Embryonic facial prominence (tissue), 1 donor: ENCODE measurements around the gene AARS1.
"Not testable (repeated sequence)": the region's sequence is repeated elsewhere in the genome, so short reads cannot be mapped to it uniquely, and the experiment has no call there.

Experiments
- DNase-seq: peaks from one replicate; pipeline ENCODE4 v3.0.0-alpha.2; 2016; ENCODE audit errors: extremely low spot score

Gene AARS1

GRCh38 chr16:70271696-70272095 lies 17.6 kb downstream of the AARS1 start:
- no peak for DNase-seq

- no peak for DNase-seq
Measured at GRCh38 chr16:70270176-70270575, 19.1 kb downstream of the AARS1 start.

- DNase-seq = no peak
Measured at GRCh38 chr16:70269471-70269870, 19.8 kb downstream of the AARS1 start.

GRCh38 chr16:70267922-70268321 lies 21.4 kb downstream of the AARS1 start:
- not testable (repeated sequence) for DNase-seq

- no peak for DNase-seq
Measured at GRCh38 chr16:70267516-70267915, 21.8 kb downstream of the AARS1 start.

GRCh38 chr16:70259903-70260302 lies 29.4 kb downstream of the AARS1 start:
- DNase-seq = not testable (repeated sequence)

- no peak for DNase-seq
Measured at GRCh38 chr16:70258946-70259345, 30.4 kb downstream of the AARS1 start.

- no peak for DNase-seq
Measured at GRCh38 chr16:70258065-70258464, 31.2 kb downstream of the AARS1 start.

GRCh38 chr16:70257391-70257790 lies 31.9 kb downstream of the AARS1 start:
- DNase-seq = no peak

GRCh38 chr16:70255574-70255973 lies 33.7 kb downstream of the AARS1 start:
- DNase-seq = no peak

- DNase-seq = no peak
Measured at GRCh38 chr16:70254965-70255286, 34.4 kb downstream of the AARS1 start.

GRCh38 chr16:70254180-70254964 lies 34.9 kb downstream of the AARS1 start:
- DNase-seq = no peak

- DNase-seq = no peak
Measured at GRCh38 chr16:70253291-70254106, 35.8 kb downstream of the AARS1 start.

GRCh38 chr16:70252355-70252988 lies 36.8 kb downstream of the AARS1 start:
- no peak for DNase-seq

GRCh38 chr16:70251629-70252354 lies 37.5 kb downstream of the AARS1 start, which contains the start of gene EXOSC6:
Gene EXOSC6, minus strand, starts transcription at chr16:70251940. Its CDS starts 40 bp downstream, at chr16:70251900.
- peak; percentile 85 for DNase-seq

- DNase-seq = no peak
Measured at GRCh38 chr16:70250748-70251628, 38.3 kb downstream of the AARS1 start.

GRCh38 chr16:70249697-70250096 lies 39.6 kb downstream of the AARS1 start:
- DNase-seq = not testable (repeated sequence)

- not testable (repeated sequence) for DNase-seq
Measured at GRCh38 chr16:70238773-70239172, 50.5 kb downstream of the AARS1 start.

- DNase-seq = not testable (repeated sequence)
Measured at GRCh38 chr16:70231831-70232230, 57.5 kb downstream of the AARS1 start.

- not testable (repeated sequence) for DNase-seq
Measured at GRCh38 chr16:70226024-70226423, 63.3 kb downstream of the AARS1 start.

- DNase-seq = not testable (repeated sequence)
Measured at GRCh38 chr16:70225430-70225829, 63.9 kb downstream of the AARS1 start.
